ENCODE data around the gene BRSK1.
A peak's percentile ranks its signal among the peaks of the same experiment; 100 is the strongest.

The BRSK1 gene

DNA sequence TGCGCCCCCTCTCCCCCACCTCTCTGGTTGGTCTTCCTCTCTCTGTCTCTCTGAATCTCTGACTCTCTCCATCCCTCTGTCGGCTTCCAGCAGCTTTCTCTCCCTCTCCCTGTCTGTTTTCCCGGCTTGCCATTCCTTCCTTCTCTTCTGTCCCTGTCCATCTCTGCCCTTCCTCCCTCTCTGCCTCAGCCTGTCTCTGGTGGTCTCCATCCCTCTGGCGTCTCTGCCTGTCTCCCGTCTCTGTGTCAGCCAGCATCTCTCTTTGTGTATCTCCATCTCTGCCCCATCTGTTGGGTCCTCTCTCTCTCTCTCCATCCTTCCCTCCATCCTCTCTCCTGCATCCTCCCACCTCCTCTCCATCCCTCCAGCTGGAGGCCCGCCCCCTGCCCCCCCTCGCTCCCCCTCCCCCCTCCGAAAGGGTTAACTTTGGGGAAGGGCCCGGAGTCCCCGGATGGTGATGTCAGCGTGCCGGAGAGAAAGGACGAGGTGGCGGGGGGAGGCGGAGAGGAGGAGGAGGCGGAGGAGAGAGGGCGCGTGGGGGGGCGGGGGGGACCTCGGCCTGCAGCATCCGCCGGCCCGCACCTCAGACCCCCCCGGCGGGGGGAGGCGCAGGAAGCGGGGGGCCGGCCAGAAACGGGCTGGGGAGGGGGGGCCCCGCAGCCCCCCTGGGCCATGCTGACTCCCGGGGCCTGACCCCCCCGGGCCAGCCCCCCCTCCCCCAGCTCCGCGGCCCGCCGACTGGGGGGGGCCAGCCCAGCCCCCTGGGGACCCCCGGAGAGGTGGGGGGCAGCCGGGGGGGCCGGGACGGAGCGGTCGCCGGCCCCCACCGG is at the start of gene BRSK1:
BRSK1 (plus strand) TSS at position 450 of the 830 bp plus-strand sequence. CDS start 446 bp downstream, outside the sequence.
- peak; percentile 59 for DNase-seq

DNA sequence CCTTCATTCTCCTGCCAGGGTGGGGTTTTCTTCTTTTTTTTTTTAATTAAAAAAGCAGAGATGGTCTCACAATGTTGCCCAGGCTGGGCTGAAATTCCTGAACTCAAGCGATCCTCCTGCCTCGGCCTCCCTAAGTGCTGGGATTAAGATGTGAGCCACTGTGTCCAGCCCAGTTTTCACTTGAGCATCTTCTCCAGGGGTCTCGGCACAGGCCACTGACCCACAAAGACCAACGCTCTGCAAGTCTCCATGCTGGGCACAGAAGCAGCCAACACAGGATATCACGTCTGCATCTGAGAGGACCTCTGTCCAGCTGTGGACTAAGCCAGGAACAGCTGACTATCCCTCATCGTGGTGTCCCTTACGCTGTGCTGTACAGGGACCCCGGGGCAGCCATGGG is 45.8 kb upstream of the BRSK1 start:
- DNase-seq: no peak

DNA sequence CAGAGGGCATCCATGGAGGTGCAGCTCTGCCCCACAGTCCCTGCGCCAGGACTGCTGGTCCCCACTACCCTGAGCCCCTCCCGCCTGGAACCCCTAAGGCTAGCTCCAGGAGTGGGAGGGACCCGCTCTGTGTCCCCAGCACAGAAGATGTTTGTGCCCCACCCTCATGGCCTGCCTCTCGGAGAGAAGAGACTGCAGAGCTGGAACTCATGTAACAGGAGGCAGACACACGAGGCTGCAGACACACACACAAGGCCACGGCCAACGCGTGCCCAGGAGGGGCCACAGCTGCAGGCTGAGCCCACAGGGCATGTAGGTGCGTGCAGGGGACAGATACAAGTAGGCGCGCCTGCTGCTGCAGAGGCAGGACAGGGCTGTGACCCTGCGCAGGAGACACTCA is 44.8 kb upstream of the BRSK1 start:
- DNase-seq: no peak

DNA sequence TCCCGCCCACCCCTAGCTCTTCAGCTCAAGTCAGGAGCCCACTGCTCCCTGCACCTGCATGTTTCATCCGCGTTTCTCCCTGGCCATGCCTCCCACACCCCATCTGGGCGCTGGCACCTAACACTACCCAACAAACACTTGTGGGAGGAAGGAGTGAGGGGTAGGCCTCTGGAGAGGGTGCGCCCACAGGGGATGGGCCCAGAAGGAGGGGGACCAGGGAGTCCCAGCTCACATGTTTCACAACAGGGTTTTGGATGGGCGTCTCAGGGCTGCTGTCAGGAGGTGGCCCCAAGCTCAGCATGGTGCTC is 43.1 kb upstream of the BRSK1 start:
- no peak for DNase-seq

DNA sequence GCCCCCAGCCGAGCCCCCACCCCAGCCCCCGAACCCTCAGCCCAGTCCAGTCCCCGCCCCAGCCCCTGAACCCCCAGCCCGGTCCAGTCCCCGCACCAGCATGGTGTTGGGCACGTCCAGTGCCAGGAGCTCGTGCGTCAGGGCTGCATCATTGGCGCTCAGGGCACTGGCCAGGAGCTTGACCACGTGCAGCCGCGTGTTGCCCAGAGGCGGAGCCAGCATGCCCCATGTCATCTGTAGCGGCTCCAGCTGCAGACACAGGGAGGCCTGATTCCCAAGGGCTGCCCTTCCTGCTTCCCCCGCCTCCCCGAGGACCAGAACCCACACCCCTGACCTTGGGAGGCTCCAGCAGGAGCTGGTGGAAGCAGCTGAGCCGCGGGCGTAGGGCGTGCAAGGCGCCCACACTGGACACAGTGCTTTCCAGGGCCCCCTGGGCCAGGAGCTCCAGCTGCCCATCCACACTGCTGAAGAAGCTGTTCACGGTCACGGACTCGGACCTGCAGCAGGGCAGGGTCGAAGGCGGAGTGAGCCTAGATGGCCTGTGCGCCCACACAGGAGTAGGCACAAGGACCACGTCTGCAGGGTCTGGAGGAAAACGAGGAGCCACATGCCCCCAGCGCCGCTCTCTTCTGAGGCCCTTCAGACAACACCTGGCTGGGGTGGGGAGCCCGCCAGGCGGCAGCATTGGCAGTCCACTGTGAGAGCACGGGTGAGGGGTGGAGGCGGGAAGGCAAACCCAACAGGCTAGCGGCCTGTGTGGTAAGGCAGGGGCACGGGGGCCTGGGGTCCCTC is 42.5 kb upstream of the BRSK1 start:
- no peak for DNase-seq

DNA sequence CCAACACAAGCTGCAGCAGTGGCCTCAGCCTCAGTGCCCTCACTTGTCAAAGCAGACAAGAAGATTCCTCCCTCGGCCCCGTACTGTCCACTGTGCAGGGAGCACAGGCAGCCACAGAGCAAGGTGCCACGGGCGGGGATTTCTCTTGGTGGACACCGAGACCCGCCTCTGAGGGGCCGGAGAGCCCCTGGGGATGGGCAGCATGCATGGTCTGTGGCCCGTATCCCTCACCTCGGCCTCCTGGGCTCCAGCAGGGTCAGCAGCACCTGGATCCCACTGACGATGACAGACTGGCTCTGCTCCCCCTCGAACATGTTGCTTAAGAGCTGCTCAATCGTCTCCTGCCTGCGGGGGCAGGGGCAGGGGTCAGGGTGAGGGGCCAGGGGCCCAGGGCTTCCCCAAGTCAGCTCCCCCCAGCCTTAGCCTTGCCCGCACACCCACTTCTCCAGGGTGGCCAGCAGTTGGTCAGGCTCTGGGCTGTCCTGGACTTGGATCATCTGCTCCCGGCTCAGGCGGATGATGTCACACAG is 41.8 kb upstream of the BRSK1 start:
- DNase-seq: no peak

DNA sequence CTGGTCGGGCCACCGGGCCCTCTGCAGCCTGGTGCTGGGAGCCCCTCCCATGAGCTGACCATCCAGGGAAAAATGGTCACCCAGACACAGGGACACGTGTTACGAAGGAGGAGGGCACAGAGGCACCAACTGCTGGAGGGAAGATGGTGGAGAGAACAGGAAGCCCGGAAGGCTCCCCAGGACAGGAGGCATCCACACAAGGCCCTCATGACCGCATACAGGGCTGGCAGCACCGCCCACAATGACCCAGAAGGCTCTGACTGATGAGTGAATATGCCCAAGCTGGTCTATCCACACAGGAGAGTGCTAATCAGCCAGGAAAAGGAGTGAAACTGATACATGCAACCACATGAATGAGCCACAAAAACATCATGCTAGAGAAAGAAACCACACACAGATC is 41.3 kb upstream of the BRSK1 start:
- DNase-seq: no peak

DNA sequence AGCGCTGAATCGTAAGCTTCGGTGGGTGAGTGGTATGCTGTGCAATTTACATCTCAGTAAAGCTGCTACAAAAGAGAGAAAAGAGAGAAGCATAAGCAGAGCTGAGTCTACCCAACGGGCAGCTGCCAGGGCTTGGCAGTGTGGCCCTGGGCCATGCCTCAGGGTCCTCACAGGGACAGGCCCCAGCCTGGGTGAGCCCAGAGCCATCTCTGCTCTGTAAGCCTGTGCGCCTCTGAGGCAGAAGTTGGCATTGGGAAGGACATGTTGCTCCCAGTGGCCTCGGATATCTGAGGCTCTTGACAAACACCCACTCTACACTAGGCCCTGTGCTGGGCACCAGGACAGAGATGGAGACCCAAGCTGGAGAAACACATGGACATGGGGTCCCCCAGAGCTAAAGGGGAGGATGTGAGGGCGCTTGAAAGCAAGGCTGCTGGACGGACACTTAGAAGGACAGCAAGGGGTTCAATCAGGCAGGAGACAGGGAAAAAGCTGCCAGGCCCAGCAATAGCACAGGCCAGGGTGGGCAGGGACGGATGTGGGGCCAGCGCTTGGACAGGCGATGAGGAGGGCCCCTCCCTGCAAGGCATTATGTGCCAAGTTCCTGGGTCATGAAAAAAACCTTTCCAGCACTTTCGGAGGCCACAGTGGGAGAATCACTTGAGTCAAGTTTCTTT is 39.7 kb upstream of the BRSK1 start:
- no peak for DNase-seq

DNA sequence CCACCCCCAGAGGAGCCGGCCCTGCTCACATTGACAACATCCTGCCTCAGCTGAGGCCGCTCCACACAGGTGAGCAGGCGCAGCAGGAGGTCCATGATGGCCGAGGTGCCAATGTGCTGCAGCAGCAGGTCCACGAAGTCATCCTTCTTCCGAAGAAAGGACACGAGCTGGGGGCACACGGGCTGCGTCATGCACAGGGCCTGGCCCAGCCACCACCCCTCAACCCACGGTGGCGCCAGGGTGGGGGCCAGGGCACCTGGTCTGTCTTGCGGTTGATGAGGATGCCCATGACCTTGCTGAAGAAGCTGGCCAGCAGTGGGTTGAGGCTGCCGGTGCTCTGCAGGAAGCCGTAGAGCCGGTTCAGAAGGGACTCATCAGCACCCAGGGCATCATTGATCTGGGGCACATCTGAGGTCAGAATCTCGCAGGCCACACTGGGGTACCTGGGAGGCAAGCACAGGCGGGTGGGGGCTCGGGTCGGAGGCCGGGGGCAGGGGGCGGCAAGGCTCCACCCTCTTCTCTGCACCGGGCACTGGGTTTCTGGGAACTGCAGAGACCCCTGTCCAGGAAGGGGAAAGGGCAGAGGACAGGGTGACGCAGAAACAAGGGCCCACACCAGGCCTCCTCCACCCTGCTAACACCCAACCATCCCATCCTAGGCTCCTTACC is 38.4 kb upstream of the BRSK1 start:
- no peak for DNase-seq

DNA sequence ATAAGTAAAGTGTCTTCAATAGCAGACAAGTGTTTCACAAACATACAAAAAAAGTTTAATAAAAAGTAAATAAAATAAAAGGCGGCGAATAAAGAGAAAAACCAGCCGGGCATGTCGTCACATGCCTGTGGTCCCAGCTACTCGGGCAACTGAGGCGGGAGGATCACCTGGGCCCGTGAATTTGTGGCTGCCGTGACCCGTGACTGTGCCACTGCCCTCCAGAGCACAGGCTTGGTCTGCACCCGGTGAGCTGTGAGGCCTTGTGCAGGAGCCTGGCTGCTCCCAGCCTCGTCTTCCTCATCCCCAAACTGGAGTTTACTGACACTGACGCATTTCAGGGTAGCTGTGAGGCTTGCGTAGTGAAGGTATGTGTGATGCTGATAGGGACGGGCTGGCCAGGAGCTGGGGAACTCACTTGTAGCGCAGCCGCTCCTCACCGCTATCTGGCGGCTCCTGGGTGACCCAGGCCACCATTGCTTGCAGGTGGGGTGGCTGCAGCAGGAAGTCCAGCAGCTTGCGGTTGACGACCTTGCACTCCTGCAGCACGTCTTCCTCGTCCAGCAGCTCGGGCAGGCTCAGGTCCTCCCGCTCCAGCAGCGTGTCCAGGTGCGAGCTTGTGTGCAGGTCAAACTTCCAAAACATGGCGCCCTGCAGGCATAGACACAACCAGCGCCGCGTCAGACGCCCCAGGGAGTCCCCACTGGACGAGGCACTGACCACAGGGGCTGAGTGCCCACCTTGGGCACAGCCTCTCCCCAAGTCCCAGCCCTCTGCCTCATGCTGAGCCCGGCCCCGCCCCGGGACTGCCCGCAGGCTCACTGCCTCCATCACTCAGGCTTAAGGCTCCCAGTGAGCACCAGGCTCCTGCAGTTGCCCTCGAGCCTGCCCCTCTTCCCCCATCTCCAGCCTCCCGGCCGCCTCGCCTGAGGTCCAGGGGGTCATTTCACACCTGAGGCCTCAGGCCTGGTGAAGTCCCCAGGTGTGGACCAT is 37.0 kb upstream of the BRSK1 start:
- DNase-seq: no peak

DNA sequence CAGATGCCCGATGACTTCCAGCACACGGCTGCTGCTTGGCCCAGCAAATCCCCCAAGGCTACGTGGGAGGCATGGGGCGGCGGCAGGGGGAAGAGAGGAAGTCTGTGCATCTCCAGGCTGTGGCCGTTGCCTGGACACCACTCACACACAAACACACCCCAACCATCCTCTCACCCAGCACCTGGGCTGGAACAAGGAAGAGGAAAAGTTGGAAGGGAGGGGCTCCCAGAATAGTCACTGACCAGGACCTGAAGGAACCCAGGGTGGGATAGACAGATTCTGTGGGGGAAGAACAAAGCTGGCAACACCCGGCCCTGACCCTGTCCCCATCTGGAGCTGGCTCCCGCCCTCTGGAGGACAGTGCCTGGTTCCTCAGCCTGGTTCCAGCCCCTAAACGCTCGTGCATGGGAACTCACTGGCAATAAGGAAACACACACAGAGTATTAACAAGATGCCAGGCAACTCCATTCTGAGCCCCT is 36.1 kb upstream of the BRSK1 start:
- DNase-seq: no peak

DNA sequence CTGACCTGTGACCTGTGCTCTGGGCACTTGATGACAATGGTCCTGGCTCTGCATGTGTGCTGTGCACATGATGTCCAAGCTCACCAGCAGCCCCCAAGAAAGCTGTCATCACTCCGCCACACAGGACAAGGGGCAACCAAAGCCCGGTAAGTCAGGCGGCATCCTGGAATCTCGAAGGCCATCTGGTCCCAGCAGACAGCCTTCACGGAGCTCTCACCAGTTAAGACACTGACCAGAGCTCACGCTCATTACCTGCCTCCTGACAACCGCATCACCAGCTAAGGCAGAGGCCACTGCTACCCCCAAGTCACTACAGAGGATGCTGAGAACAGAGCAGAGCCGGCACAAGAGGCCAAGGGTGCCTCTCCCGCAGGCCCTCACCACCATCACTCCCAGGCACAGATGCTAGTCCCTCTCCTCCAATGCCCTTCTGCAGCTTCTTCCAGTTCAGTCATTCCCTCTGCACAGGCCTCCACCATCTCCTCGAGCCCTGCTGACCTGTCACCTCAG is 35.6 kb upstream of the BRSK1 start:
- DNase-seq: no peak

DNA sequence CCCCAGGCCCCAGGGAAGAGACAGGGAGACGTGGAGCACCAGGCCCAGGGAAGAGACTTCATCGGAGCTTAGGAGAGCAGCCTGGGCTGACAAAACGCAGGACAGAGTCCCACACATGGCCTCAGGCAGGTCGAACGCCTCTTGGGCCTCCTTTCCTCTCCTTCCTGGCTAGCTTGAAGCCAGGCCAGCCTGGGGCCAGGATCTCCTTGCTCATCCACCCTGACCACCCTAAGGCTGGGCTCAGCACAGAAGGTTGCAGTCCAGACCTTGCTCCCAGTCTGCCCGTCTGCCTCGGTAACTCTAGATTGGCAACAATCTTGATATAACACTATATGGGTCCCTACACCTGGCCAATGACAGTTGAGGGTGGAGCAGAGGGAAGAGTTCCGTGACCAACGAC is 35.1 kb upstream of the BRSK1 start:
- DNase-seq: no peak

DNA sequence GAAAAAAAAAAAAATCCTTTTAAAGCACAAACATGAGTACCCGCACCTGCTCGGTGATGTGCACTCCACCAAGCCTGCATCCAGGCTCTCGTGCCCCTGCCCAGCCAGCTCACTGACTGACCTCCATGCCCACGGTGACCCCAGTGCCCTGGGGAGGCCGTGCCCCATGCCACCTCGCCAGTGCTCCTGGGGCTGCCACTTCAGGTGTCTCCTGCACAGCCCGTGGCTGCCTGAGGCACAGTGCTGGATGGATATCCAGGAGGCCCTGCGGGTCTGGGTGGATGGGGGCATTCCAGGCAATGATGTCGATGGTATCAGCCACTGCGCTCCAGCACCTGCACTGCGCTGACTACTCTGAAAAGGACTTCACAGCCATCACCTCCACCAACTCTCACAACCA is 34.0 kb upstream of the BRSK1 start:
- DNase-seq: no peak

DNA sequence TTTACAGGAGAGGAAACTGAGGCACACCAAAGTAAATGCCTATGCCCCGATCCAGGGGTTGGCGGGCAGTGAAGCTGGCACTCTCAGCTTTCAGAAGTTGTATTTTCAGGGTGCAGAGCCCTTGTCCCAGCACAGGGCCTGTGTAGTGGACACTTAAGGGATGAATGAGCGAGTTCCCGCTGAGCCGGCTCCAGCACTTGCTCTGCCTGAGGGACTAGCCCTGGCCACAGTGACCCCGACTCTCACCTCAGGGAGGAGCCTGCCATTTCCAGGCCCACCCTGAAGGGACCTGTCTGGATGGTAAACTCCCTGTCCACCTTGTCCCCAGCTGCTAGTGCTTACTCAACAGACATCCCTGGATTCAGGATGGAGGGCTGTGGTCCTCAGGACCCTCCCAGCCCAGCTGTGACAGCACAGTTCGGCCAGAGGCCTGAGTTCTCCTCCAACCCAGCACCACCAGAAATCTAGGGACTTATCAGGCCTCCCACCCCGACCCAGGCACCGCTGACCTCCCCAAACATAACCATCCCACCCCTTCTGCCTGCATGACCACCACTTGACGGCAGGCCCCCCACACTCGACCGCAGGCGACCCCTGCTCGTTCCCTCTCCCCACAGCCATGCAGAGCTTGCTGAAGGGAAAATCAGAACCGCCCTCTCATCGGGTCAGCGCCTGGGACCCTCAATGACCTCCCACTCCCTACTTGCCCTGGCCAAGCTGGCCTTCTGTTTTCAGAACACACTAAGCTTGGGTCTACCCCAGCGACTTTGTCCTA is 33.3 kb upstream of the BRSK1 start:
- no peak for DNase-seq

DNA sequence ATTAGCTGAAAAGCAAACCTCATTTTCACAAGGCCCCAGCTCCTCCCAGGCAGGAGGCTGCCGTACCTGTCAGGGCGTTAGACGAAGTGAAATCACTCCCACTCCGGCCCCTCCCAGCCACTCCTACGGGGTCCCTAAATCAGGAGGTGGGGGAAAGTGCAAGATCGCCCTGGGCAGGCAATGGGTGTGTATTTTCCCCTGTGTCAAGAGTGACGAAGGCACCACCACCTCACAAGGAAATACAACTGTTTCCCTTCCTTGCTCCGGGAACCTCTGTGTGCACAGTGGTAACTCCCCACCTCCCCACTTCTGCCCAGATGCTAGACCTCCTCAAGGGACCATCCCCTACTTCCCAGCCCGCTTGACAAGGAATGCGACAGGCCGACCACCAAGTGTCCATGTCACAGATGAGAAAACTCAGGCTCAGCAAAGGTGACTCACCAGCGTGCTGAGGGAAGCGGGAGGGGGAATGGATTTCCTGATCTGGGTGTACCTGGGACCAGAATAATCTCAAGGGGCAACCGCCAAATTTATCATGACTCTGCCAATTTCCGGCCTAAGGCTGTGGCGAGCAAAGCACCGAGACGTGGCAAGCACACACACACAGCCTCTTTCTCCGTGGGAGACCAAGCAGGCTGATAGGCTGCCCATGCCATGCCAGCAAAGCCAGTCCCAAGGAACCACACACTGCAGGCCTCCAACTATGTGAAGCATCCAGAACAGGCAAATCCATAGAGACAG is 32.3 kb upstream of the BRSK1 start:
- DNase-seq: no peak

DNA sequence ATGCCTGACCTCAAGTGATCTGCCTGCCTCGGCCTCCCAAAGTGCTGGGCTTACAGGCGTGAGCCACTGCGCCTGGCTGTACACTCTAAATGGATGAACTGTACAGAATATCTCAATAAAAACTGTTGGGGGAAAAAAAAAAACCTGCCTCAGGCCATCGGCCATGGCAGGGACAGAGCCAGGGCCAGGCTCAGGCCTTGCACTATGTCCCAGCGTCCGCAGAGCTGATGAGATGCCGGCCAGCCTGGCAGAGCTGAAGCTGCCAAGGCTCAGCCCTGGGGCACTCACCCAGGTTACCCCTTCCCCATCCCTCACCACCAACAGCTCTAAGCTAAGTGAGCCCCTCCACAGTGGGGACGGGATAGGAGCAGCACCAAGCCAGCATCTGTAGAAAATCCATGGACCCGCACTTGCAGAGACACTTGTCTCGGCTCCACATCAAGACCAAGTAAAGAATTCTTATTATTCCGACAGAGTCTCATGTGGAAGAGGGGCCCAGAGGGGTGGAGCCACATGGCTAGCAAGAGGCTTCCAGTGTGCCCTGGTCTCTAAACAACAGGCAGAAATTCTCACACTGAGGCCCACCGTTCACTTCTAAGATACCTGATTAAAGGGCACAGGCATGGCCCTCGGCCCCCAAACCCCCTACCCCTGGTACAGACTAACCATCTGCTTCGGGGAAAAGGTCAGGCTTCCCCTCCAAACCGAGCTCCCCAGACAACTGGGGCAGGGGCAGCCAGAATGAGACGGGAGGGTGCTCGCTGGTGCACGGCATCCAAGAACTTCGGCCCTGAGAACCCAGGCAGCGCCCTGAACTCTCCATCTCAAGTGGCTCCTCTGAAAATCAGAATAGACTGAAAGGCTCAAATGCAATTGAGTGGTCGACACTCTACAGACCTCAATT is 30.8 kb upstream of the BRSK1 start:
- no peak for DNase-seq

DNA sequence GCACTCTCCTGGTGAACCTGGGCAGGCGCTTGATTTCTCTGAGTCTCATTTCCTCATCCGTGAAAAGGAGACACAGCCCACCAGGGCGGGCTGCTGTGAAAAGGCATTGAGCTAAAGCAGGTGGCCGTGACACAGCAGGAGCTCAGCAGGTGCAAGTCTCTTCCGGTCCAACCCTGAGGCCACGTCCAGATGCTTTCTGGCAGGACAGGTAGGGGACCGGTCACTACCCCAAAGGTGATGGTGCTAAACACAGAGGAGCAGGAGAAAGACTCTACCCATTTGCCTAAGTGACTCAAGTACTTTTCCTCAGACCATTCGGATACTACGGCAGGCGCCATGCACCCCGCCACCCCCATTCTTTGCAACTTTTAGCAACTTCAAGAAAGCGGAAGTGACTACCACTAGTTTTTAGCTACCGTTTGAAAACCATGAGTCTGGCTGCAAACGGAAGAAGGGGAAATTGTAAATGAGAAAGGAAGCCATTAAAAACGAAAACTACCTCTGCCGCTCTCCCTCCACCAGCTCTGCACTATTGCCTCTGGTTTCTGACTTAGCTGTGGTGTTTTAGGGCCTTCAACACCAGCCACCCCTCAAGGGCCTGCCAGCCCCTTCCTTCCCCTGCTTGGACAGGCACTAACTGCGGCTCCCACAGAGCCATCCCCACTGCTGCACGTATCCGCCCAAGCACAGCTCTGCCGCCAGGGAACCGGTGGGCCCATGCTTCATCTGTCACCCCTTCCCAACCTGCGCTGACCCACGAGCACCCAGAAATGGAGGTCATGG is 29.8 kb upstream of the BRSK1 start:
- peak; percentile 14 for DNase-seq

Measured in NCI-H2107 (cell line).